ENCODE data around the gene OGFOD2.

GRCh38 chr12:122949405-122949804 is 25.6 kb upstream of the OGFOD2 start:
- no peak for TF ChIP-seq POLR2A (IDR thresholded peaks at IDR 0.05)
- no peak for TF ChIP-seq CTCF (IDR thresholded peaks at IDR 0.05)

Data from heart left ventricle (tissue), 13 donors.